HPDE6-E6E7 (cell line): ENCODE data around the gene DNAAF5.

Source experiments
- DNase-seq: peaks from one replicate; pipeline ENCODE4 v3.0.0; 2011; ENCODE audit warnings: missing footprints; ENCODE audit errors: extremely low spot score

DNAAF5 gene

DNA sequence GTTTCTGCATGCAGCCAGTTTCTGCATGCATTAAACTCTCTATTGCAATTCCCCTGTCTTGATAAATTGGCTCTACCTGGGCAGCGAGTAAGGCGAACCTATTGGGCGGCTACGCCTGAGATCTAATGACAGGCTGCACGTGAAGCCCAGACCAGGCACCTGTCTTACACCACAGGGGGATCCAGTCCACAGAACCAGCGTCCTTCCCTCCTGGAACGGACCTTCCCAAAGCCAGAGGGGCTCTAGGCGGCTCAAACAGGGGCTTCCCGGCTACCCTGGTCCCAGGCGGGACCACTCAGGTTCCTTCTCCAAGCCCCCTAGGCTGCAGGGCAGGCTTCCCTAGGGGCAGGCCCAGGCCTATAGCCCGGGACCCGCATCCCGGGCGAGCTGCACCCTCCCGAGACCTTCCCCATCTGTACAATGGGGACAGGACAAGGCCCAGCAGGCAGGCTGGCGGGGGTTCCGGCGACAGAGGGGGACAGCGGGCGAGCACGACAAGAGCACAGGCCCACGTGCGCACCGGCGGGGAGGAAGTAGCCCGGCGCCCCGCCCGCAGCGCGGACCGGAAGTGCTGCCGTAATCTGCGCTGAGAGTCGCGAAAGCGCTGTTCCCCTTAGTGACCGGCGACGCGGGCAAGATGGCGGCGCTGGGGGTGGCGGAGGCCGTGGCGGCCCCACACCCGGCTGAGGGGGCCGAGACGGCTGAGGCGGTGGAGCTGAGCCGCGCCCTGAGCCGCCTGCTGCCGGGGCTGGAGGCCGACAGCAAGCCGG, at the start of gene DNAAF5:
Gene DNAAF5 (plus strand): TSS at position 616 of the 770 bp plus-strand sequence. CDS start 22 bp downstream, at position 638.
- peak; percentile 71 for DNase-seq

DNA sequence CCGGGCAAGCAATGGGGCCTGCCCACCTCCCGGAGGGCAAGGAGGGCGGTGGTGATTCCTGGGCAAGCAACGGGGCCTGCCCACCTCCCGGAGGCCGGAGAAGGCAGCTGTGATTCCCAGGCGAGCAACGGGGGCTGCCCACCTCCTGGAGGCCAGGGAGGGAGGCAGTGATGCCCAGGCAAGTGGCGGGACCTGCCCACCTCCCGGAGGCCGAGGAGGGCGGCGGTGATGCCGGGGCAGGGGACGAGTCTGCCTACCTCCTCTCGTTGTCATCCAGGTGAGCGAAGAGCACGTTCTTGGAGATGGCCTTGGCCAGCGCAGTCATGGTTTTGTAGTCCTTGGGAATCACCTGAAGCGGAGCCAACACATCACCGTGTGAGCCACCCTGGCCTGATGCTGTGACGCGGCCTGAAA, 49.5 kb upstream of the DNAAF5 start:
- no peak for DNase-seq

GRCh38 chr7:680411-681127, 45.9 kb upstream of the DNAAF5 start:
- no peak for DNase-seq

DNA sequence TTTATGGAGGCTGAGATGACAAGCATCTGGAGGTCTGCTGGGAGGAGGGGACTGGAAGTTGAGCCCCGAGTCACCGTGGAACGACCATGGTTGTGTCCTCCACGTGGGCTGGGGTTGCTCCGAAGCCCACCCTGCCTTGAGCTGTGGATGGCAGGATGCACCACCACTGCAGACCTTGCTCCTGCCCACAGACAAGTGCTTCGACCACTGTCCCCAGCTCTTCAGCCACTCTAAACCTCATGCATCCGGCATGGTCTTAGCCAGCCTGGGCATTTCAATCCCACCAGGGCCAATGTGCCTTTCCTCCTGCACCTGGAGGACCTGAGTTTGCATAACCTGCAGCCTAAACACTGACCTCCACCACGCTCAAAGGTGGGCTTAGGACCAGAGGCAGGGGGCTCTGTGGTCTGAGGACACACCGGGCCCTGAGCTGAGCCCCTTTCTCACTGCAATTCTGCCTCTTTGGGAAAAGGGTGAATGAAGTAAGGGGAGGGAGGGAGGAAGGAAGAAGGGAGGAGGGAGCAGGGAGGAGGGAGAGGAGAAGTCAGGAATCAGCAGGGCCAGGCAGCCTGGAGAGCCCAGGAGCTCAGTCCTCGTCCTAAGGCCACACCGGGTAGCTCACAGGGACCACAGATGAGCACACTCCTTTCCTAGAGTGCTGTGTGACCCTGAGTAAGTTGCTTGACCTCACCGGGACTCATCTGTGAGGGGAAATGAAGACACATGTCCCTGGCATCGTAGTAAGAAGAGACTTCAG, 44.8 kb upstream of the DNAAF5 start:
- no peak for DNase-seq

DNA sequence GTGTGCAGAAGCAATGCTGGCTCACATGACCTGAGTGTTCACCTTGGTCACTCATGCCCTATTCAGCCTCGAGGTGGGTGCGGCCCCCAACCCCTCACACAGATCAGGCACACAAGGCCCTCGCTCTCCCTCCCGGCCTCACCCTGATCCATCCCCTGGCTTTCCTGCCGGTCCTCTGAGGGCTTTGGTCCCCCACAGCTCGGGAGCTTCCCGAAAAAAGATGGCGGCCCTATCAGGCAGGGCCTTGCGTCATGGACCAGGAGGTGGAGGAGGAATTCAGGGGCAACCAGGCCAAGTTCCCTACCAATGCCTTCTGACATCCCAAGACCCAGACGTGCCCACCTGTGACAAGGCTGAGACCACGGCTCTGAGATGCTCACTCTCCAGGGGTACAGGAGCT, 43.7 kb upstream of the DNAAF5 start:
- DNase-seq, result no peak

- DNase-seq, result no peak
These were observed 42.8 kb upstream of the DNAAF5 start for GRCh38 chr7:683526-684205.

DNA sequence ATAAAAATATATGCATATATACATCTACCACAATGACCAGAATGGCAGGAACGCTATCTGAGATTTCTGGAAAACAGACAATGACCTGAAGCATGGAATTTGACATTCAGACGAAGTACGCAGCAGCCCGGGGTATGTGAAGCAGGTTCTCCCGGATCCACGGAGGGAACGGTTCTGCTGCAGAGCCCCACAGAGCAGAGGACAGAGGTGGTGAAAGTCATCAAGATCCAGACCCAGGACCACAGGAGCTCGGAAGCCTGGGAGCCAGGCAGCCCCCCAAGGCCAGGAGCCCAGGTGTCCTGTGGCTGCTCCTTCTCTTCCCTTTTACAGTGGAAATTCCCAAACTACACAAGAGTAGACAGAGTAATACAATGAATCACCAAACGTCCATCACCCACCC, 42.1 kb upstream of the DNAAF5 start:
- no peak for DNase-seq

GRCh38 chr7:685540-685939, 41.0 kb upstream of the DNAAF5 start:
- DNase-seq, result no peak

- no peak for DNase-seq
These were observed 35.8 kb upstream of the DNAAF5 start for GRCh38 chr7:690478-691360.

GRCh38 chr7:691361-692045, 35.0 kb upstream of the DNAAF5 start:
- no peak for DNase-seq

GRCh38 chr7:693280-693679, 33.2 kb upstream of the DNAAF5 start:
- no peak for DNase-seq

GRCh38 chr7:696426-696811, 30.1 kb upstream of the DNAAF5 start:
- no peak for DNase-seq

DNA sequence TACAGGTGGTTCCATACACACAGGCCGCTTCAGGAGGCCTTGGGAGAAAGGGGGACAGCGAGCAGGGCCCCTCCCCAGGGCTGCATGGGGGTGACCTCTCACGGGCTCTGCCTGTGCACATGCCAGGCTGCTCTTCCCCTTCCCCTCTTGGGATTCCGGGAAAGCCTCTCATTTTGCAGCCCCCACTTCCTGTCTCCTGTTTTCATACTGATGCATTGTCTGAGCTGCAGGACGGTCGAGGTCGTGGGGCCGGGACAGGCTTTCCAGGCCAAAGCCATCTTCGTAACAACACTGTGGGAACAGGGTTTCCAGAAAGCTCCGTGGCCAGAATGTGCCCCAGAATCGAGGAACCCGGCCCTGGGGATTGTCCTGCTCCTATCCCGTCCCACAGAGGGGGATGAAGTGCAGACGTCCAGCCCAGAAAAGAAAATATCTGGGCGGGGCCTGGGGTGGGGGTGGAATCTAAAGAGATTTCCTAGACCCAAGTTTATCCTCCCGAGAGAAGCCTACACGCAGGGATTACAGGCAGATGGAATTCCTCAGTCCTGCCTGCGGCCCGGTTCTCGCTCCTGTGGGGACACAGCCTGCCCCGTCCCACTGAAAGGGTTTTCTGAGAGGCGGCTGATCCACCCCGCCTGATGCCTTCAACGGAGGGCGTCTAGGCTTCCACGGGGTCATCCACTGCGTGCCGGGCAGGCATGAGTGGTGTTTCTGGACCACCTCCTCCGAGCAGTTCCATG, 29.5 kb upstream of the DNAAF5 start:
- no peak for DNase-seq

DNA sequence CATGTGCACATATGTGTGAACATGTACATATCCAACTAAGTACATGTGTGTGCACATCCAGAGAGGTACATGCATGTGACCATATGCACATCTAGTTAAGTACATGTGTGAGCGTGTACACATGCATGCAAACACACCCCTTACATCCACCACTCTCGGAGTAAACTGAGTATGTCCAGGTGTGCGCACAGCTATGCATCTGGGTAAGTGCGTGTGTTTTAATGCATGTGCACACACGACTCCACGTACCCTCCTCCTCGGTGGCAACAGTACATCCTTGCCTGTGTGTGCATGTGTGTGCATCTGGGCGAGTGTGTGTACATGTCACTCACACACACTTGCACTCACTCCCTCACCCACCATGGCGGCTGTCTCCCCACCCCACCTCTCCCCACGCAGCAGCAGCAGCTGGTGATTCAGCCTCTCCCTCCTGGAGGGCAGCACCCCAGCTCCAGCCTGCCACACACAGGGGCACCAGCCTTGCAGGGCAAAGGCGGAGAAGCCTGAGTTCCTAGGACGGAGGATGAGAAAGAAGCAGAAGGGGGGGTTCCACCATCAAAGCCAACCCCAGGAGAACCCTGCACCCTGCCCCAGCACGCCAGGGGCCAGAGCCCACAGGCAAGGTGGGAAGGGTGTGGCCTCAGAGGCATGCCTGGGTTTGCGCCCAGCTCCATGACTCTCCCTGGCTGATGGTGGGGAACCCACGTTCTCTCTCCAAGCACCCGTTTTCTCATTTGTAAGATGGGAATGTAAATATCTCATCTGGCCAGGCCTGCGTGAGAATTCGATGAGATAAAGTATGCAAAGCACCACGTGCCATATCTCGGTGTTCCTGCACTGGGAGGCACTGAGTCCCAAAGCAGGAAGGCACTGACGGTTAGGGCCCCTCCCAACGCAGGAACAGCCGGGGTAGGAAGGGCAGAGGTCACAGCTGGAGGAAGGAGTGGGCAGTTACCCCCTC, 27.7 kb upstream of the DNAAF5 start:
- DNase-seq, result no peak

- no peak for DNase-seq
These were observed 26.9 kb upstream of the DNAAF5 start for GRCh38 chr7:699476-700170.

DNA sequence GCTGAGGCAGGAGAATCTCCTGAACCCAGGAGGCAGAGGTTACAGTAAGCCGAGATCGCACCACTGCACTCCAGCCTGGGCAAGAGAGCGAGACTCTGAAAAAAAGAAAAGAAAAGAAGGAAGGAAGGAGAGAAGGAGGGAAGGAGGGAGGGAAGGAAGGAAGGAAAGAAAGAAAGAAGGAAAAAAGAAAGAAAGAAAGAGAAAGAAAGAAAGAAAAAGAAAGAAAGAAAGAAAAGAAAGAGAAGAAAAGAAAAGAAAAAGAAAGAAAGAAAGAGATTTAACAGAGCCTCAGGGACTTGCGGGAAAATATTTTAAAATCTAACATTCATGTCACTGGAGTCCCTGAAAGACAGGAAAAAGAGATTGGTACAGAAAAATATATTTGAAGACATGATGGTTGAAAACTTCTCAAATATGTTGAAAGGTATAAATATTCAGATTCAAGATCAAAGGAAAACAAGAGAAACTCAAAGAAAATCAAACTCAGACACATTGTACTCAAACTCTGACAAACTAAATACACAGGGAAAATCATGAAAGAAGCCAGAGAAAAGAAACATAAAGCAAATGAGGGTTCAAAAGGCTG, 25.3 kb upstream of the DNAAF5 start:
- no peak for DNase-seq

DNA sequence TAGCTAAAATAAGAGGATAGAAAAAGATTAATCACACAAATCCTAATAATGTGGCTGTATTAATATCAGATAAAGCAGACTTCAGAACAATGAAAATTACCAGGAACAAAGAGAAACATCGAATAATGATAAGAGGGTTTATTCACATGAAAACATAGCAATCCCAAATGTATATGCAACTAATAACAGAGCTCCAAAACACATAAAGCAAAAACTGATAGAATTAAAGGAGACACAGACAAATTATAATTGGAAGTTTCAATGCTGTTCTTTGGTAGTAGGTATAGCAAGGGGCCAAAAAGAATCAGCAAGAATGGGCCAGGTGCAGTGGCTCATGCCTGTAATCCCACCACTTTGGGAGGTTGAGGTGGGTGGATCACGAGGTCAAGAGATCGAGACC, 23.4 kb upstream of the DNAAF5 start:
- no peak for DNase-seq

DNA sequence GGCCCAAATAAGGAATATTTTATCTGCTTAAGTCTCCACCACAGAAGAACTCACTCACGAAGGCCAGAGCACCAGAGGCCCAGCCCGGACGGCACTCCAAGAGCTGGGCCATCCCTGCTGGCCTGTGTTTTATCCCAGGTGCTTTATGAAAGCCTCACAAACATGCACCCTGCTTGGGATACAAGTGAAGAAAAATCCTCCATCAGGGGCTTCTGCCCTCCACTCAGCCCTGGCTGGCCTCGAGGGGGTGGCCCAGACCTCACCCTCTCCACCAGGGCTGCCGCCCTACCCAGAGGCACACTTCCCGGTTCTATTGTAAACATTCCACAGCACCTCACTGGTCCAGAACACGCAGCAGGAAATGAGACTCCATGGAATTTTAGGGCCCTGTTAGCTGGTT, 19.8 kb upstream of the DNAAF5 start:
- DNase-seq, result no peak
